ENCODE results near the gene LCK. TPM values are rescaled to one million over a fixed set of nuclear protein-coding genes. Genes with fewer than 3 reads are reported as not detected.

Gene LCK
- total and polyA plus RNA-seq, 2 donors (not counting 1 experiment from before 2014, with no cell fraction given) = not detected

- Histone ChIP-seq H3K27me3 (ENCODE audit: control insufficient read depth, insufficient read depth, low read length) (no peaks in the 10 kb centered on the region), H4K20me1 (ENCODE audit: control insufficient read depth, extremely low read depth, insufficient read depth, low read length) (no peaks in the 10 kb centered on the region), H3K27ac (ENCODE audit: insufficient read depth, low read length) (peak overlapping the region; percentile 100), H3K4me3 (replicated peaks in 1 of 4; ENCODE audit: control extremely low read depth in 1 of 4, insufficient read depth in 1 of 4, low read depth in 3 of 4, low read length in 4 of 4) (peak overlapping the region in 2 of 4 experiments; percentile 11 to 16), H2AFZ (ENCODE audit: low read length) (no peak overlapping the region), H3K9me3 (ENCODE audit: control insufficient read depth, insufficient read depth, low read depth, low read length) (no peaks in the 10 kb centered on the region), H3K9ac (ENCODE audit: insufficient read depth, low read length) (no peak overlapping the region), H3K79me2 (ENCODE audit: control insufficient read depth, insufficient read depth, low read length) (peaks cover 33% of the 10 kb centered on the region), H3K36me3 (ENCODE audit: control insufficient read depth, insufficient read depth, low read length) (peaks cover 20% of the 10 kb centered on the region), H3K4me1 (ENCODE audit: control insufficient read depth, extremely low read depth, insufficient read depth, low read length) (peaks cover 20% of the 10 kb centered on the region), H3K4me2 (ENCODE audit: extremely low read depth, insufficient read depth, low read length) (peak overlapping the region; percentile 63)
- TF ChIP-seq EZH2 (IDR thresholded peaks at IDR 0.05; ENCODE audit: low read length, missing control alignments) = no peak
- no peak for TF ChIP-seq CTCF (conservative IDR thresholded peaks at IDR 0.05 in 1 of 2, IDR thresholded peaks at IDR 0.05 in 1 of 2; ENCODE audit: low read depth in 1 of 2, low read length in 2 of 2)
- no peak for DNase-seq (ENCODE audit: low read depth in 2 of 2)
Measured at GRCh38 chr1:32223683-32224082, 27.4 kb upstream of the LCK start.

DNA sequence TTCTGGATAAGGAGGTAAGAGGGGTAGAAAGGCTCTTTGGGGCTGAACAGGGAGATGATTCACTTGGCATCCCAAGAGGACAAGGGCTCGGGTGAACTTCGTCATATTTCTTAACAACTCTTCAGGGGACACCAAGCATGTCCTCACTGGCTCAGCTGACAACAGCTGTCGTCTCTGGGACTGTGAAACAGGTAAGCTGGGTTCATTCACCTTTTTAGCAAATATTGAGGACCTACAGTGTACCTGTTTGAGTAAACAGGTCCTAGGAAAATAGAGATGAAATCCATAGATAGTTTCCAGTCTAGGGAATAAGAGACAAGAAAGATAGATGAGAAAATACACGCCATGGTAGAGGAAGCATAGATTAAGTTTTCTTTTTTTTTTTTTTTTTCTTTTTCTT lies 26.8 kb upstream of the LCK start:
- Histone ChIP-seq H3K27ac (ENCODE audit: insufficient read depth, low read length) (peak overlapping the region; percentile 100), H2AFZ (ENCODE audit: low read length) (no peak overlapping the region), H3K4me1 (ENCODE audit: control insufficient read depth, extremely low read depth, insufficient read depth, low read length) (peaks cover 20% of the 10 kb centered on the region), H3K9ac (ENCODE audit: insufficient read depth, low read length) (no peak overlapping the region), H3K4me2 (ENCODE audit: extremely low read depth, insufficient read depth, low read length) (no peak overlapping the region), H3K79me2 (ENCODE audit: control insufficient read depth, insufficient read depth, low read length) (peaks cover 33% of the 10 kb centered on the region), H4K20me1 (ENCODE audit: control insufficient read depth, extremely low read depth, insufficient read depth, low read length) (no peaks in the 10 kb centered on the region), H3K36me3 (ENCODE audit: control insufficient read depth, insufficient read depth, low read length) (peaks cover 24% of the 10 kb centered on the region), H3K4me3 (replicated peaks in 1 of 4; ENCODE audit: control extremely low read depth in 1 of 4, insufficient read depth in 1 of 4, low read depth in 3 of 4, low read length in 4 of 4) (no peak overlapping the region), H3K9me3 (ENCODE audit: control insufficient read depth, insufficient read depth, low read depth, low read length) (no peaks in the 10 kb centered on the region), H3K27me3 (ENCODE audit: control insufficient read depth, insufficient read depth, low read length) (no peaks in the 10 kb centered on the region)
- TF ChIP-seq CTCF (conservative IDR thresholded peaks at IDR 0.05 in 1 of 2, IDR thresholded peaks at IDR 0.05 in 1 of 2; ENCODE audit: low read depth in 1 of 2, low read length in 2 of 2) (no peak), EZH2 (IDR thresholded peaks at IDR 0.05; ENCODE audit: low read length, missing control alignments) (no peak)
- DNase-seq (ENCODE audit: low read depth in 2 of 2) = no peak

DNA sequence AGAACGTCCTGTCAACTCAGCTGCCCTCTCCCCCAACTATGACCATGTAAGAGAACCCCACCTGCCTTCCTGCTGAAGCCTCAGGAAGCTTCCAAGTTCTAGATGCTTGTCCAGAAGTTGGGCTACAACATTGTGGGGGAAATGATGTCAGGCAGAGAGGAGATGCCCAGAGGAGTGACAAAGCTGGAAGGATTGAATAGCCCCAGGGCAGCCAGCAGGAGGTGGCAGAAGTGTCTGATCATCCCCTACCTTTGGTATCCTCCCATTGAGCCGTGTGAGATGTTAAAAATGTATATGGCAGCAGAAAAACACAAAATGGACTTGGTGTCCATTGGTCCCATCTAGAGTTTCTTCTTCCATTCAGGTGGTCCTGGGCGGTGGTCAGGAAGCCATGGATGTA lies 22.3 kb upstream of the LCK start:
- H3K4me2 ChIP-seq (ENCODE audit: extremely low read depth, insufficient read depth, low read length) = no peak overlapping the region
- no peak overlapping the region for H3K9ac ChIP-seq (ENCODE audit: insufficient read depth, low read length)
- TF ChIP-seq EZH2 (IDR thresholded peaks at IDR 0.05; ENCODE audit: low read length, missing control alignments) (no peak), CTCF (conservative IDR thresholded peaks at IDR 0.05 in 1 of 2, IDR thresholded peaks at IDR 0.05 in 1 of 2; ENCODE audit: low read depth in 1 of 2, low read length in 2 of 2) (no peak)
- H4K20me1 ChIP-seq (ENCODE audit: control insufficient read depth, extremely low read depth, insufficient read depth, low read length) = no peaks in the 10 kb centered on the region
- H3K4me3 ChIP-seq (replicated peaks in 1 of 4; ENCODE audit: control extremely low read depth in 1 of 4, insufficient read depth in 1 of 4, low read depth in 3 of 4, low read length in 4 of 4) = no peak overlapping the region
- H3K27me3 ChIP-seq (ENCODE audit: control insufficient read depth, insufficient read depth, low read length) = no peaks in the 10 kb centered on the region
- no peak for DNase-seq (ENCODE audit: low read depth in 2 of 2)
- no peaks in the 10 kb centered on the region for H3K4me1 ChIP-seq (ENCODE audit: control insufficient read depth, extremely low read depth, insufficient read depth, low read length)
- no peak overlapping the region for H2AFZ ChIP-seq (ENCODE audit: low read length)
- no peak overlapping the region for H3K27ac ChIP-seq (ENCODE audit: insufficient read depth, low read length)
- peaks cover 8% of the 10 kb centered on the region for H3K79me2 ChIP-seq (ENCODE audit: control insufficient read depth, insufficient read depth, low read length)
- peaks cover 30% of the 10 kb centered on the region for H3K36me3 ChIP-seq (ENCODE audit: control insufficient read depth, insufficient read depth, low read length)
- no peaks in the 10 kb centered on the region for H3K9me3 ChIP-seq (ENCODE audit: control insufficient read depth, insufficient read depth, low read depth, low read length)

Measured in fibroblast of lung (primary cell).